Epithelial cell of proximal tubule (primary cell): ENCODE results near the gene HMOX1. TPM values are rescaled to one million over a fixed set of nuclear protein-coding genes. Genes with fewer than 3 reads are reported as not detected.

Experiments
- DNase-seq: peaks from one replicate; pipeline ENCODE4 v3.0.0-alpha.2; 2011; ENCODE audit warnings: low read depth
- H3K4me3 ChIP-seq: 2 replicates; pipeline ENCODE4 v1.5.1; 2011; ENCODE audit warnings: low read depth, mild to moderate bottlenecking, low read length
- CTCF ChIP-seq: conservative IDR thresholded peaks from 2 replicates; pipeline ENCODE4 v1.5.1; 2012; ENCODE audit warnings: low read depth, mild to moderate bottlenecking, low read length
- total RNA-seq: library from RNA; depleted of rRNA; stranded (reverse); fragments of >200 nt; gene quantifications from 2 replicates; pipeline ENCODE4 v1.2.3, GENCODE V29; 2015

Gene HMOX1
- total RNA-seq, 1 donor from 2014 or later: 21.8 TPM

- no peak for TF ChIP-seq CTCF
- H3K4me3 ChIP-seq: no peak overlapping the region
- DNase-seq: no peak
Observed at GRCh38 chr22:35424761-35425160, 43.9 kb downstream of the HMOX1 start.

GRCh38 chr22:35425546-35425945 is 44.6 kb downstream of the HMOX1 start:
- DNase-seq: no peak
- H3K4me3 ChIP-seq: no peak overlapping the region
- no peak for TF ChIP-seq CTCF

- no peak for DNase-seq
- TF ChIP-seq CTCF: no peak
- H3K4me3 ChIP-seq: no peak overlapping the region
Observed at GRCh38 chr22:35425971-35426800, 45.3 kb downstream of the HMOX1 start.

- no peak overlapping the region for H3K4me3 ChIP-seq
- DNase-seq: no peak
- TF ChIP-seq CTCF: no peak
Observed at GRCh38 chr22:35426801-35427140, 45.9 kb downstream of the HMOX1 start.

GRCh38 chr22:35430897-35431322 is 50.0 kb downstream of the HMOX1 start:
- no peak overlapping the region for H3K4me3 ChIP-seq
- peak; percentile 99 for TF ChIP-seq CTCF
- peak; percentile 62 for DNase-seq

GRCh38 chr22:35431483-35432227 is 50.8 kb downstream of the HMOX1 start:
- no peak for DNase-seq
- peak; percentile 18 for TF ChIP-seq CTCF
- no peak overlapping the region for H3K4me3 ChIP-seq
